Subcutaneous abdominal adipose tissue (tissue), 5 donors: ENCODE results near the gene DBH.

Source experiments
- H3K27ac ChIP-seq: one replicate; pipeline ENCODE4 v1.7.0; 2013; ENCODE audit warnings: low read depth, mild to moderate bottlenecking, inconsistent platforms, low read length, moderate library complexity
- H3K27me3 ChIP-seq, 5 donors: one replicate each; pipeline ENCODE4 v1.7.0; 2013; ENCODE audit warnings: low read length in 5 of 5, inconsistent platforms in 1 of 5; ENCODE audit not compliant: control insufficient read depth in 5 of 5, insufficient read depth in 4 of 5
- H3K36me3 ChIP-seq, 5 donors: one replicate each; pipeline ENCODE4 v1.7.0; 2013; ENCODE audit warnings: low read length in 5 of 5; ENCODE audit not compliant: control insufficient read depth in 5 of 5, insufficient read depth in 5 of 5
- H3K4me1 ChIP-seq, 5 donors: one replicate each; pipeline ENCODE4 v1.7.0; 2013; ENCODE audit warnings: low read length in 5 of 5, mild to moderate bottlenecking in 3 of 5, moderate library complexity in 1 of 5; ENCODE audit not compliant: control insufficient read depth in 5 of 5, insufficient read depth in 5 of 5
- H3K4me3 ChIP-seq, 5 donors: one replicate each; pipeline ENCODE4 v1.7.0; 2013; ENCODE audit warnings: low read length in 5 of 5, low read depth in 1 of 5
- H3K9ac ChIP-seq, 5 donors: one replicate each; pipeline ENCODE4 v1.7.0; 2013; ENCODE audit warnings: low read length in 5 of 5, mild to moderate bottlenecking in 4 of 5, moderate library complexity in 3 of 5
- H3K9me3 ChIP-seq, 5 donors: one replicate each; pipeline ENCODE4 v1.7.0; 2013; ENCODE audit warnings: low read length in 5 of 5; ENCODE audit not compliant: control insufficient read depth in 5 of 5
- donor health status: healthy.
- donor health status: healthy.
- donor health status: healthy.
- donor health status: healthy.
- donor health status: healthy.

The DBH gene

GRCh38 chr9:133609311-133610098 is 26.7 kb upstream of the DBH start, which contains the start of gene FAM163B:
Gene FAM163B (minus strand): TSS chr9:133609389. CDS start chr9:133580223, 29,166 bp downstream.
- H3K9ac ChIP-seq, result no peak within 1 kb of the TSS
- no peaks in the 10 kb centered on the region for H3K9me3 ChIP-seq
- peaks cover 25 to 78% (median 61%) of the 10 kb centered on the region in 5 donors for H3K27me3 ChIP-seq
- H3K4me1 ChIP-seq, result no peaks in the 10 kb centered on the region
- no peaks in the 10 kb centered on the region for H3K36me3 ChIP-seq
- no peak within 1 kb of the TSS for H3K4me3 ChIP-seq
- H3K27ac ChIP-seq, result no peak within 1 kb of the TSS

- no peaks in the 10 kb centered on the region for H3K4me1 ChIP-seq
- H3K9me3 ChIP-seq, result no peaks in the 10 kb centered on the region
- H3K9ac ChIP-seq, result no peak overlapping the region
- no peak overlapping the region for H3K4me3 ChIP-seq
- H3K27me3 ChIP-seq, result peaks cover 20 to 79% (median 62%) of the 10 kb centered on the region in 5 donors
- H3K36me3 ChIP-seq, result no peaks in the 10 kb centered on the region
- no peak overlapping the region for H3K27ac ChIP-seq
These were observed 25.3 kb upstream of the DBH start for GRCh38 chr9:133610845-133611244.

- Histone ChIP-seq H3K27ac (no peak overlapping the region), H3K9me3 (no peaks in the 10 kb centered on the region), H3K36me3 (no peaks in the 10 kb centered on the region), H3K9ac (no peak overlapping the region), H3K4me3 (no peak overlapping the region), H3K4me1 (no peaks in the 10 kb centered on the region), H3K27me3 (peaks cover 19 to 74% (median 57%) of the 10 kb centered on the region in 5 donors)
These were observed 24.1 kb upstream of the DBH start for GRCh38 chr9:133612051-133612450.

GRCh38 chr9:133612816-133613215 is 23.3 kb upstream of the DBH start:
- H3K27me3 ChIP-seq, result peaks cover 18 to 74% (median 58%) of the 10 kb centered on the region in 5 donors

GRCh38 chr9:133613432-133613831 is 22.7 kb upstream of the DBH start:
- no peak overlapping the region for H3K27ac ChIP-seq
- H3K4me3 ChIP-seq, result no peak overlapping the region
- no peaks in the 10 kb centered on the region for H3K4me1 ChIP-seq
- no peaks in the 10 kb centered on the region for H3K9me3 ChIP-seq
- H3K36me3 ChIP-seq, result no peaks in the 10 kb centered on the region
- no peak overlapping the region for H3K9ac ChIP-seq
- peaks cover 16 to 69% (median 53%) of the 10 kb centered on the region in 5 donors for H3K27me3 ChIP-seq

More at GRCh38 chr9:133612816-133613215, 23.3 kb upstream of the DBH start:
- H3K4me1 ChIP-seq, result no peaks in the 10 kb centered on the region
- H3K9me3 ChIP-seq, result no peaks in the 10 kb centered on the region
- no peak overlapping the region for H3K27ac ChIP-seq
- no peak overlapping the region for H3K4me3 ChIP-seq
- no peaks in the 10 kb centered on the region for H3K36me3 ChIP-seq
- H3K9ac ChIP-seq, result no peak overlapping the region

- H3K9me3 ChIP-seq, result no peaks in the 10 kb centered on the region
- peaks cover 16 to 65% (median 48%) of the 10 kb centered on the region in 5 donors for H3K27me3 ChIP-seq
These were observed 22.1 kb upstream of the DBH start for GRCh38 chr9:133614056-133614455.

GRCh38 chr9:133614678-133615077 is 21.5 kb upstream of the DBH start:
- Histone ChIP-seq H3K9ac (no peak overlapping the region), H3K4me3 (no peak overlapping the region), H3K9me3 (no peaks in the 10 kb centered on the region), H3K4me1 (no peaks in the 10 kb centered on the region), H3K36me3 (no peaks in the 10 kb centered on the region), H3K27me3 (peaks cover 16 to 62% (median 47%) of the 10 kb centered on the region in 5 donors), H3K27ac (no peak overlapping the region)

More at GRCh38 chr9:133614056-133614455, 22.1 kb upstream of the DBH start:
- Histone ChIP-seq H3K4me3 (no peak overlapping the region), H3K4me1 (no peaks in the 10 kb centered on the region), H3K36me3 (no peaks in the 10 kb centered on the region), H3K9ac (no peak overlapping the region), H3K27ac (no peak overlapping the region)

- no peak overlapping the region for H3K9ac ChIP-seq
- no peak overlapping the region for H3K4me3 ChIP-seq
- no peaks in the 10 kb centered on the region for H3K9me3 ChIP-seq
- no peaks in the 10 kb centered on the region for H3K4me1 ChIP-seq
- H3K27me3 ChIP-seq, result peaks cover 16 to 58% (median 45%) of the 10 kb centered on the region in 5 donors
- no peak overlapping the region for H3K27ac ChIP-seq
- no peaks in the 10 kb centered on the region for H3K36me3 ChIP-seq
These were observed 21.0 kb upstream of the DBH start for GRCh38 chr9:133615186-133615585.

GRCh38 chr9:133615606-133616188 is 20.5 kb upstream of the DBH start:
- no peak overlapping the region for H3K4me3 ChIP-seq
- H3K27ac ChIP-seq, result no peak overlapping the region
- H3K9me3 ChIP-seq, result no peaks in the 10 kb centered on the region
- peaks cover 16 to 55% (median 45%) of the 10 kb centered on the region in 5 donors for H3K27me3 ChIP-seq
- H3K9ac ChIP-seq, result no peak overlapping the region
- H3K4me1 ChIP-seq, result no peaks in the 10 kb centered on the region
- H3K36me3 ChIP-seq, result no peaks in the 10 kb centered on the region
